Right lobe of liver (tissue), 6 donors: Measurements from ENCODE around the gene C1orf198. TPM values are rescaled to one million over a fixed set of nuclear protein-coding genes. Genes with fewer than 3 reads are reported as not detected.

Experiments
- ATAC-seq, 4 donors: fragments of 200-7000 bp; cut with Tn5 transposase; one replicate each; pipeline ENCODE4 v1.9.1; 2020; ENCODE audit warnings: mild to moderate bottlenecking in 4 of 4, moderate library complexity in 4 of 4
- DNase-seq, 3 donors: peaks; one replicate each; pipeline ENCODE4 v3.0.0-alpha.2; 2020
- H3K27ac ChIP-seq, 3 donors: fragments of 200-600 bp; one replicate each; pipeline ENCODE4 v1.8.0; 2022
- H3K27me3 ChIP-seq, 2 donors: fragments of 200-600 bp; one replicate each; pipeline ENCODE4 v1.8.0; 2022
- H3K36me3 ChIP-seq, 4 donors: fragments of 200-600 bp; sonication (generic) in 1 of 4; one replicate each; pipeline versions ENCODE4 v1.5.1 to v1.8.0; 2017 to 2022; ENCODE audit warnings: control low read depth in 1 of 4
- H3K4me1 ChIP-seq, 4 donors: fragments of 200-600 bp; sonication (generic) in 1 of 4; one replicate each; pipeline versions ENCODE4 v1.5.1 to v1.8.0; 2017 to 2022; ENCODE audit warnings: control low read depth in 1 of 4
- H3K4me3 ChIP-seq, 3 donors: fragments of 200-600 bp; one replicate each; pipeline ENCODE4 v1.8.0; 2022
- H3K9me3 ChIP-seq, 4 donors: fragments of 200-600 bp; sonication (generic) in 1 of 4; one replicate each; pipeline versions ENCODE4 v1.5.1 to v1.8.0; 2017 to 2022; ENCODE audit warnings: control low read depth in 1 of 4
- POLR2A ChIP-seq: fragments of 450-650 bp; IDR thresholded peaks from one replicate; pipeline ENCODE4 v1.6.1; 2017; ENCODE audit warnings: antibody characterized with exemption, mild to moderate bottlenecking
- WGBS: methylation state at CpG from one replicate; pipeline ENCODE4 v1.1.6; 2018; ENCODE audit warnings: low coverage, low lambda C conversion rate; ENCODE audit not compliant: insufficient coverage; ENCODE audit errors: missing lambda C conversion rate; 5-methylcytosine and 5-hydroxymethylcytosine counted together
- intact Hi-C, 2 donors: fragments of 100-400 bp; cut with DNase I; formaldehyde crosslinking; loops; one replicate each; pipeline versions ENCODE4 v1.11.2 to v1.14.1; 2022
- total RNA-seq, 6 experiments: library from RNA; depleted of rRNA in 2 of 6; stranded (reverse); fragments of >200 nt in 2 of 6; fragmentation: NEBNext Ultra II Directional in 3 of 6; extraction: Animal tissue kit (Norgen Biotek cat#: 25700) in 3 of 6; gene quantifications; one replicate each; pipeline versions ENCODE4 v1.1.0 to v1.2.4, GENCODE V29; 2016 to 2023
- TF ChIP-seq, protein P1 (sequence below), 4 donors: fragments of 200-600 bp in 3 of 4; fragments of 450-650 bp in 1 of 4; IDR thresholded peaks; one replicate each; pipeline versions ENCODE4 v1.5.1 to v1.8.0; 2016 to 2022; ENCODE audit warnings: antibody characterized with exemption in 4 of 4, mild to moderate bottlenecking in 2 of 4
- donor health status: DM: no; HTN: yes; CAD: no.
- donor health status: DM: no; HTN: no; CAD: no.
- donor health status: DM: no; HTN: no; CAD: no.
- donor health status: DM: no; HTN: yes; CAD: no.
- donor health status: DM: no; HTN: yes; CAD: no.

Gene C1orf198
- total RNA-seq, 6 experiments from 2014 or later: 4.2 to 33.7 (median 17.2) TPM

GRCh38 chr1:230820568-230820967, 47.8 kb downstream of the C1orf198 start:
- DNase-seq: no peak
- no peaks in the 10 kb centered on the region for H3K9me3 ChIP-seq
- peak in 2 of 4 donors; percentile 10 to 16 for ATAC-seq
- 30% methylated on average over 2 of the region's 4 CpGs for WGBS
- peaks cover 0 to 7% (median 0%) of the 10 kb centered on the region in 4 donors for H3K4me1 ChIP-seq
- TF ChIP-seq, protein P1, sequence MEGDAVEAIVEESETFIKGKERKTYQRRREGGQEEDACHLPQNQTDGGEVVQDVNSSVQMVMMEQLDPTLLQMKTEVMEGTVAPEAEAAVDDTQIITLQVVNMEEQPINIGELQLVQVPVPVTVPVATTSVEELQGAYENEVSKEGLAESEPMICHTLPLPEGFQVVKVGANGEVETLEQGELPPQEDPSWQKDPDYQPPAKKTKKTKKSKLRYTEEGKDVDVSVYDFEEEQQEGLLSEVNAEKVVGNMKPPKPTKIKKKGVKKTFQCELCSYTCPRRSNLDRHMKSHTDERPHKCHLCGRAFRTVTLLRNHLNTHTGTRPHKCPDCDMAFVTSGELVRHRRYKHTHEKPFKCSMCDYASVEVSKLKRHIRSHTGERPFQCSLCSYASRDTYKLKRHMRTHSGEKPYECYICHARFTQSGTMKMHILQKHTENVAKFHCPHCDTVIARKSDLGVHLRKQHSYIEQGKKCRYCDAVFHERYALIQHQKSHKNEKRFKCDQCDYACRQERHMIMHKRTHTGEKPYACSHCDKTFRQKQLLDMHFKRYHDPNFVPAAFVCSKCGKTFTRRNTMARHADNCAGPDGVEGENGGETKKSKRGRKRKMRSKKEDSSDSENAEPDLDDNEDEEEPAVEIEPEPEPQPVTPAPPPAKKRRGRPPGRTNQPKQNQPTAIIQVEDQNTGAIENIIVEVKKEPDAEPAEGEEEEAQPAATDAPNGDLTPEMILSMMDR (IDR thresholded peaks at IDR 0.05): no peak
- TF ChIP-seq POLR2A: no peak
- H3K4me3 ChIP-seq: no peak overlapping the region
- H3K27me3 ChIP-seq: no peaks in the 10 kb centered on the region
- H3K36me3 ChIP-seq: no peaks in the 10 kb centered on the region
- no peak overlapping the region for H3K27ac ChIP-seq
- intact Hi-C loops: no loop called here

DNA sequence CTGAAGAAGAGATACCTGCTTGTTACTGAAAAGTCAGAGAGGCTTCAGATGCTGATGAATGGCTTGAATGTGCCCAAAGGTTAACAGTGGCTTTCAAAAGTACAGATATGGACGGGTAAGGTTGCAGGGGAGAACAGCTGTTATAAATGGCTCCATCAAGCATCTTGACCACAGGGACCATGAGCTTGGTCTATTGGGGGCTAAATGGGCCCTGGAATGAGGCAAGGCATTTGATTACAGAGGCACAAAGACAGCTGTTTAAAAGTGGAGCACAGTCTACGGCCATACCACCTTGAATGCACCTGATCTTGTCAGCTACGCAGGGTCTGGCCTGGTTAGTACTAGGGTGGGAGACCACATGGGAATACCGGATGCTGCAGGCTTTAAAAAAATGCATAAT, 48.3 kb downstream of the C1orf198 start:
- TF ChIP-seq, protein P1 (IDR thresholded peaks at IDR 0.05): no peak
- no peak for TF ChIP-seq POLR2A
- Histone ChIP-seq H3K27me3 (no peaks in the 10 kb centered on the region), H3K27ac (no peak overlapping the region), H3K4me3 (no peak overlapping the region), H3K36me3 (no peaks in the 10 kb centered on the region), H3K9me3 (no peaks in the 10 kb centered on the region), H3K4me1 (peaks cover 0 to 2% (median 0%) of the 10 kb centered on the region in 4 donors)
- intact Hi-C loops: no loop called here
- DNase-seq: no peak
- WGBS: 78% methylated on average over 4 of the region's 4 CpGs
- ATAC-seq: no peak

GRCh38 chr1:230818901-230819300, 49.4 kb downstream of the C1orf198 start:
- intact Hi-C loops: no loop called here
- 83% methylated on average over 6 of the region's 6 CpGs for WGBS
- Histone ChIP-seq H3K27me3 (no peaks in the 10 kb centered on the region), H3K4me3 (no peak overlapping the region), H3K4me1 (no peaks in the 10 kb centered on the region), H3K9me3 (no peaks in the 10 kb centered on the region), H3K36me3 (no peaks in the 10 kb centered on the region), H3K27ac (no peak overlapping the region)
- no peak for DNase-seq
- no peak for TF ChIP-seq POLR2A
- TF ChIP-seq, protein P1 (IDR thresholded peaks at IDR 0.05): no peak
- ATAC-seq: no peak

DNA sequence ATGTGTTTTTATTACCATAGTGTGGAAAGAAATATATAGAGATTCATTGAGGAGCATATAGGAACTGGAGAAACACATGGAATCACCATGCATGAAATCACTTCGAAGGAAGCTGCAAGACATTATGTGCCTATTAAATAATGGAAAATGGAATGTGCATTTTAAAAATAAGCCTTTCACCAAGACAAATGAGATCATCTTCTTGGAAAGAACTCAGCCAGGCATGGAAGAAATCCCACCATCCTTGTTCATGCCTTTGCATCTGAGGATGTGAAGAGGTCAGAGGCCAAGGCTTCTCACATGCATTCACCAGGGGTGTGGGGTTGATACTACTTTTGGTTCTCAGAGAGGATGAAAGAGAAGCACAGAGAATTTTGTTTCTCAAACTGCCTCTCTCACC, 50.0 kb downstream of the C1orf198 start:
- Histone ChIP-seq H3K27ac (no peak overlapping the region), H3K27me3 (no peaks in the 10 kb centered on the region), H3K4me1 (no peaks in the 10 kb centered on the region), H3K4me3 (no peak overlapping the region), H3K9me3 (no peaks in the 10 kb centered on the region), H3K36me3 (no peaks in the 10 kb centered on the region)
- DNase-seq (no peak), ATAC-seq (no peak)
- TF ChIP-seq, protein P1 (IDR thresholded peaks at IDR 0.05): no peak
- TF ChIP-seq POLR2A: no peak
- 67% methylated on average over 1 of the region's 1 CpG for WGBS
- intact Hi-C loops: no loop called here

DNA sequence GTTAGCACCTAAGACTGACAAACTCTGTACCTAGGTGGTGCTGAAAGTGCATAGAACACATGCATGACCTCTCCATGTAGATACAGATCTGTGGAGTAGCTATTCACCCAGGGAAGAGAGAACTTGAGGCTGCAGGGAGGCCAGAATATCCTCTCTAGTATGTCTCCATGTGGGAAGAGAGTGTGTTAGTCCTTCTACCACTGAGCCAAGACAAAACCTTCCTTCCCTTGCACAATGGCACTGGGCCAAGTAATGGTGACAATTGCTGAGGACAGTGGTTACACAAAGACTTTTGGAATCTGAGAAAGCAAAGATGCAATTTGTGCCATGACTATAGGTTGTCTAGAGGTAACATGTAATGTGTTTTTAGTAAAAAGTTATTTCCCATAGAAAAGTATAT, 52.3 kb downstream of the C1orf198 start:
- Histone ChIP-seq H3K4me3 (no peak overlapping the region), H3K27me3 (no peaks in the 10 kb centered on the region), H3K9me3 (peaks cover 0 to 3% (median 0%) of the 10 kb centered on the region in 4 donors), H3K4me1 (no peaks in the 10 kb centered on the region), H3K36me3 (no peaks in the 10 kb centered on the region), H3K27ac (no peak overlapping the region)
- ATAC-seq (no peak), DNase-seq (no peak)
- no peak for TF ChIP-seq POLR2A
- TF ChIP-seq, protein P1 (IDR thresholded peaks at IDR 0.05): no peak
- intact Hi-C loops: no loop called here
